DND-41 (cell line): ENCODE results near the gene TRAPPC5.

Source experiments
- ATAC-seq: fragments of 200-7000 bp; cut with Tn5 transposase; 3 replicates; pipeline ENCODE4 v1.9.1; 2021; ENCODE audit warnings: low read depth; ENCODE audit not compliant: insufficient read depth
- DNase-seq: peaks from one replicate; pipeline ENCODE4 v3.0.0-alpha.2; 2020
- H2AFZ ChIP-seq: 2 replicates; pipeline ENCODE4 v1.6.0; 2012; ENCODE audit warnings: low read depth, low read length
- H3K27ac ChIP-seq: 2 replicates; pipeline ENCODE4 v1.5.1; 2012; ENCODE audit warnings: low read length, inconsistent platforms
- H3K27me3 ChIP-seq: fragments of 200-600 bp; sonication (generic); 2 replicates; pipeline ENCODE4 v1.6.0; 2012; ENCODE audit warnings: low read length, mild to moderate bottlenecking, inconsistent platforms; ENCODE audit not compliant: insufficient read depth, poor library complexity
- H3K36me3 ChIP-seq: 2 replicates; pipeline ENCODE4 v1.5.1; 2012; ENCODE audit warnings: low read length, inconsistent platforms; ENCODE audit not compliant: insufficient read depth
- H3K4me1 ChIP-seq: 2 replicates; pipeline ENCODE4 v1.5.1; 2012; ENCODE audit warnings: mild to moderate bottlenecking, low read length; ENCODE audit not compliant: insufficient read depth
- H3K4me2 ChIP-seq: 2 replicates; pipeline ENCODE4 v1.6.0; 2012; ENCODE audit warnings: mild to moderate bottlenecking, moderate library complexity, low read length, inconsistent platforms; ENCODE audit not compliant: insufficient read depth
- H3K4me3 ChIP-seq, 2 experiments: fragments of 200-600 bp in 1 of 2; shearing (Covaris generic) in 1 of 2; 2 replicates each; pipeline ENCODE4 v1.5.1; 2012 to 2016; ENCODE audit warnings: inconsistent platforms in 2 of 2, low read length in 2 of 2, mild to moderate bottlenecking in 2 of 2, low read depth in 1 of 2, moderate library complexity in 1 of 2
- H3K79me2 ChIP-seq: 2 replicates; pipeline ENCODE4 v1.6.0; 2012; ENCODE audit warnings: low read length, inconsistent platforms; ENCODE audit not compliant: insufficient read depth
- H3K9ac ChIP-seq: 2 replicates; pipeline ENCODE4 v1.6.0; 2012; ENCODE audit warnings: low read depth, mild to moderate bottlenecking, inconsistent platforms, low read length, moderate library complexity
- H3K9me3 ChIP-seq: 2 replicates; pipeline ENCODE4 v1.5.1; 2012; ENCODE audit warnings: low read length, moderate library complexity, mild to moderate bottlenecking, inconsistent platforms; ENCODE audit not compliant: insufficient read depth, severe bottlenecking
- H4K20me1 ChIP-seq: 2 replicates; pipeline ENCODE4 v1.6.0; 2012; ENCODE audit warnings: low read length; ENCODE audit not compliant: insufficient read depth
- CTCF ChIP-seq: IDR thresholded peaks from 2 replicates; pipeline ENCODE4 v1.5.1; 2012; ENCODE audit warnings: borderline replicate concordance, low read length, moderate library complexity, mild to moderate bottlenecking; ENCODE audit not compliant: poor library complexity, severe bottlenecking; ENCODE audit errors: extremely low read depth
- EZH2 ChIP-seq: IDR thresholded peaks from 3 replicates; pipeline ENCODE4 v1.6.1; 2012; ENCODE audit warnings: borderline replicate concordance, low read depth, mild to moderate bottlenecking, moderate library complexity, low read length, inconsistent platforms; ENCODE audit not compliant: severe bottlenecking

Gene TRAPPC5

GRCh38 chr19:7698583-7698982 is 17.9 kb downstream of the TRAPPC5 start:
- H3K79me2 ChIP-seq = no peaks in the 10 kb centered on the region
- no peak overlapping the region for H3K4me3 ChIP-seq
- H2AFZ ChIP-seq = no peak overlapping the region
- ATAC-seq = no peak
- no peaks in the 10 kb centered on the region for H3K36me3 ChIP-seq
- H3K27me3 ChIP-seq = no peaks in the 10 kb centered on the region
- TF ChIP-seq CTCF = no peak
- no peak for TF ChIP-seq EZH2
- no peak for DNase-seq
- H3K9me3 ChIP-seq = no peaks in the 10 kb centered on the region
- no peaks in the 10 kb centered on the region for H4K20me1 ChIP-seq
- no peaks in the 10 kb centered on the region for H3K4me1 ChIP-seq
- H3K4me2 ChIP-seq = no peak overlapping the region
- H3K27ac ChIP-seq = no peak overlapping the region
- no peak overlapping the region for H3K9ac ChIP-seq

GRCh38 chr19:7699003-7699402 is 18.4 kb downstream of the TRAPPC5 start:
- H3K36me3 ChIP-seq = no peaks in the 10 kb centered on the region
- no peaks in the 10 kb centered on the region for H3K27me3 ChIP-seq
- H3K9ac ChIP-seq = no peak overlapping the region
- no peaks in the 10 kb centered on the region for H3K79me2 ChIP-seq
- no peak overlapping the region for H3K4me2 ChIP-seq
- ATAC-seq = no peak
- no peak overlapping the region for H3K27ac ChIP-seq
- TF ChIP-seq EZH2 = no peak
- no peak for TF ChIP-seq CTCF
- no peaks in the 10 kb centered on the region for H4K20me1 ChIP-seq
- H3K4me1 ChIP-seq = no peaks in the 10 kb centered on the region
- no peaks in the 10 kb centered on the region for H3K9me3 ChIP-seq
- no peak overlapping the region for H2AFZ ChIP-seq
- no peak overlapping the region for H3K4me3 ChIP-seq
- DNase-seq = no peak

DNA sequence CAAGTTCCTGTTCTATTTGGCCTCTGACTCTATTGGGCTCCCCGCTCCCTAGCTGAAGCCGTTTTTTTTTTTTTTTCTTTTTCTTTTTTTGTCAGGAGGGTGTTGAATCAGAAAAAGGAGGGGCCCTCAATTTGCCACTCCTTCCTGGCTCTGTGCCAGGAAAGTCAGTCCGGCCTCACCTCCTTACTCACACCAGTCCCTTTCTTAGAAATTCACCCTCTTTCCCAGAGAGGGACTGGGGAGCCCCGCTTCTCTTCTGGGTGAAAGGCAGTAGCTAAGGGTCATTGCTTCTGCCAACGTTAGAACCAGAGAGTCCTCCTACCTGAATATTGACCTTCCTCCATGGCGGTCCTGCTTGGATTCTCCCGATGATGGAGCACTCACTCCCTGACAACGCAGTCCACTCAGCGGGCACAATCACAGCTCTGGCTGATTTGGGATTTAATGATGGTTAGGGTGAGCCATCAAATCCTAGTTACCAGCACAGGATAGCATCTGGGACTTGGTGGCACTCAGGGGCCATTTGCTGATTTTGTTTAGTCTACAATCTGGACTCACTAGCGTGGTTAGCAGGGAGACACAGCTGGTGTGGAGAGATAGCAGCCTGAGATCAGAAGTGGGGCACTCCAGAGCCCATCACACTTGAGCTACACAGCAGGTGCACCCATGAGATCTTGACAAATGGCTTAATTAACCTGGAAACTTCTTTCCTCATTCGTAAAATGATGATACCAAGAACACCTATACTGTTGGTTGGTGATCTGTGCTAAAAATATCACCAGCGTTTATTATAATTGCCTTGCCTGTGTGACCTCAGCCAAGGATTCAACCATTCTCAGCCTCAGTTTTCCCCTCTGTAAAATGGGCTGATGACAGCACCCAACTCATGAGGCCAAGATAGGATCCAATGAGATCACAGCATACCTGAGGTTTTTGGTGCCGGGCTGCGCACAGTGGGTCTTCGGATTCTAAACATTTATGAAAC is 19.1 kb downstream of the TRAPPC5 start:
- Histone ChIP-seq H3K36me3 (no peaks in the 10 kb centered on the region), H3K4me2 (no peak overlapping the region), H3K27ac (no peak overlapping the region), H3K27me3 (no peaks in the 10 kb centered on the region), H3K9me3 (no peaks in the 10 kb centered on the region), H4K20me1 (no peaks in the 10 kb centered on the region), H3K4me3 (no peak overlapping the region), H2AFZ (no peak overlapping the region), H3K79me2 (no peaks in the 10 kb centered on the region), H3K4me1 (no peaks in the 10 kb centered on the region), H3K9ac (no peak overlapping the region)
- ATAC-seq = no peak
- no peak for DNase-seq
- TF ChIP-seq CTCF = no peak
- no peak for TF ChIP-seq EZH2
